ENCODE data around the gene PYM1.
"Not testable (repeated sequence)": the region's sequence is repeated elsewhere in the genome, so short reads cannot be mapped to it uniquely, and the experiment has no call there.

The PYM1 gene

GRCh38 chr12:55940065-55940732, 12.5 kb upstream of the PYM1 start:
- DNase-seq (ENCODE audit: low read depth in 3 of 3): peak; percentile 70 to 80 (median 79)

GRCh38 chr12:55938826-55939501, 11.3 kb upstream of the PYM1 start:
- no peak for DNase-seq (ENCODE audit: low read depth in 3 of 3)

GRCh38 chr12:55937981-55938380, 10.3 kb upstream of the PYM1 start:
- no peak for DNase-seq (ENCODE audit: low read depth in 3 of 3)

- peak in 1 of 3 experiments; percentile 48 for DNase-seq (ENCODE audit: low read depth in 3 of 3)
Observed at GRCh38 chr12:55935738-55936151, 8.1 kb upstream of the PYM1 start.

GRCh38 chr12:55934773-55935172, 7.1 kb upstream of the PYM1 start:
- no peak for DNase-seq (ENCODE audit: low read depth in 3 of 3)

- DNase-seq (ENCODE audit: low read depth in 3 of 3): no peak
Observed at GRCh38 chr12:55933799-55934742, 6.4 kb upstream of the PYM1 start.

GRCh38 chr12:55933169-55933798, 5.6 kb upstream of the PYM1 start:
- no peak for DNase-seq (ENCODE audit: low read depth in 3 of 3)

- DNase-seq (ENCODE audit: low read depth in 3 of 3): peak in 1 of 3 experiments; percentile 52
Observed at GRCh38 chr12:55932551-55932910, 4.8 kb upstream of the PYM1 start.

GRCh38 chr12:55931780-55932550, 4.3 kb upstream of the PYM1 start:
- DNase-seq (ENCODE audit: low read depth in 3 of 3): no peak

- DNase-seq (ENCODE audit: low read depth in 3 of 3): no peak
Observed at GRCh38 chr12:55931317-55931779, 3.7 kb upstream of the PYM1 start.

- DNase-seq (ENCODE audit: low read depth in 3 of 3): peak; percentile 57 to 86 (median 63)
Observed at GRCh38 chr12:55930771-55931316, 3.1 kb upstream of the PYM1 start, which contains the start of gene DGKA. DGKA (plus strand) TSS chr12:55931162; CDS start chr12:55936504, 5,342 bp downstream.

- peak; percentile 65 to 85 (median 73) for DNase-seq (ENCODE audit: low read depth in 3 of 3)
Observed at GRCh38 chr12:55929306-55929791, 1.7 kb upstream of the PYM1 start.

GRCh38 chr12:55926738-55927587, 731 bp downstream of the PYM1 start:
- DNase-seq (ENCODE audit: low read depth in 3 of 3): peak; percentile 83 to 93 (median 87)

GRCh38 chr12:55925870-55926737, 1.6 kb downstream of the PYM1 start:
- no peak for DNase-seq (ENCODE audit: low read depth in 3 of 3)

- DNase-seq (ENCODE audit: low read depth in 3 of 3): no peak
Observed at GRCh38 chr12:55925371-55925770, 2.3 kb downstream of the PYM1 start.

GRCh38 chr12:55923648-55924047, 4.0 kb downstream of the PYM1 start:
- DNase-seq (ENCODE audit: low read depth in 3 of 3): not testable (repeated sequence)

GRCh38 chr12:55922126-55922525, 5.6 kb downstream of the PYM1 start:
- no peak for DNase-seq (ENCODE audit: low read depth in 3 of 3)

GRCh38 chr12:55919032-55919431, 8.7 kb downstream of the PYM1 start:
- DNase-seq (ENCODE audit: low read depth in 3 of 3): not testable (repeated sequence)

Measured in stimulated activated CD4-positive, alpha-beta T cell treated with anti-CD3 and anti-CD28 coated beads, TNF-alpha, amount 100 ng/mL, for 24 hours (primary cell).